Activated T-helper 17 cell treated with anti-CD3 and anti-CD28 coated beads, Interleukin-2, amount 50 U/mL, for 72 hours (primary cell): ENCODE measurements around the gene IDUA. TPM values are rescaled to one million over a fixed set of nuclear protein-coding genes. Genes with fewer than 3 reads are reported as not detected.

ENCODE experiments used
- ATAC-seq: fragments of 150-1000 bp; cut with Tn5 transposase; replicated peaks from 2 replicates; pipeline ENCODE4 v1.10.0; 2021; ENCODE audit warnings: mild to moderate bottlenecking, moderate library complexity
- H3K27ac Mint-ChIP-seq: one replicate; pipeline ENCODE4 v1.8.0; 2022; ENCODE audit warnings: mixed read lengths
- H3K27me3 Mint-ChIP-seq: one replicate; pipeline ENCODE4 v1.8.0; 2022; ENCODE audit warnings: mixed read lengths
- H3K36me3 Mint-ChIP-seq: one replicate; pipeline ENCODE4 v1.8.0; 2022; ENCODE audit warnings: low read depth, mild to moderate bottlenecking, mixed read lengths
- H3K4me1 Mint-ChIP-seq: one replicate; pipeline ENCODE4 v1.8.0; 2022; ENCODE audit warnings: mixed read lengths
- H3K4me3 Mint-ChIP-seq: one replicate; pipeline ENCODE4 v1.8.0; 2022; ENCODE audit warnings: mild to moderate bottlenecking, mixed read lengths
- H3K9me3 Mint-ChIP-seq: one replicate; pipeline ENCODE4 v1.8.0; 2022; ENCODE audit warnings: mixed read lengths
- total RNA-seq, 2 donors: library from RNA; stranded (reverse); gene quantifications; one replicate each; pipeline ENCODE4 v1.2.3, GENCODE V29; 2022

Gene IDUA
- total RNA-seq, 2 donors from 2014 or later: 14.9 to 16.4 TPM

DNA sequence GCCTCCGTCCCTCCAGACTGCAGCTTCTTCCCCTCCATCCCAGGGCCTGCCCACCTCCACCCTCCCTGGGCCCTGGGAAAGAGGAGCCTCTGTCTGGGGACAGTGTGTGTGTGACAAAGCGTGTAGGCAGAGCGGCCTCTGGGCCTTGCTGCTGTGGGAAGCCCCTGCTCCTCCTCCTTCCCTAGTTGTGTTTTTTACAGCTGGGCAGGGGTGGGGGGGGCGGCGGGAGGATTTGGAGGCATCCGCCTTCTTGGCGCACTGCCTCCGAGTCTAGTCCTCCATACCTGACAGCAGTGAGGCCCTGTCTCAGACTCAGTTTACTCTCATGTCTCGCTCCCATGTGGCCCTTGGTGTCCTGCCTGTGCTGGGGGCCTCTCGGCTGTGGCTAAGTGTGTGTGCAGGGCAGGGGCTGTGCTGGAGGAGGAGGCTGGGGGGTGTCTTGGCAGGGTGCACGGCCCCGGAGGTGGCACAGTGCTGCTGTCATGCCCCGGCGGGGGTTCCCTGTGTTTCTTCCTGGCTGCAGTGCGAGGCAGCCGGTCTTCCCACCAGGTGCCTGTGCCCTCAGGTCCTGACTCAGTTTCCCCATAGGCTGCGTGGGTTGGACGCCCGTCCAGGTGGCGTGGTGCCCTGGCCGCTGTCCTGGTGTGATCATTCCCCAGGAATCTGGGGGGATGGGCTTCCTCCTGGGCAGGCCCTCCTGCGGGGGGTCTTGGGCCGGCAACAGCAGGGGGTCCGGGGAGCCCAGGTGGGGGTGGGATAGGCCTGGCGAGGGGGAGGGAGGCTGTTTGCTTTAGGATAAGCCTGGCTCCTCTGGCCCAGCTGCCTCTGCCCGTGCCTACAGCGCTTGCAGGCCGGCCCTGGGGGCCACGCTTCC lies 31.5 kb downstream of the IDUA start:
- H3K9me3 Mint-ChIP-seq: no peaks in the 10 kb centered on the region
- no peak overlapping the region for H3K4me3 Mint-ChIP-seq
- H3K36me3 Mint-ChIP-seq: no peaks in the 10 kb centered on the region
- ATAC-seq: no peak
- no peaks in the 10 kb centered on the region for H3K4me1 Mint-ChIP-seq
- H3K27me3 Mint-ChIP-seq: no peaks in the 10 kb centered on the region
- H3K27ac Mint-ChIP-seq: no peak overlapping the region

DNA sequence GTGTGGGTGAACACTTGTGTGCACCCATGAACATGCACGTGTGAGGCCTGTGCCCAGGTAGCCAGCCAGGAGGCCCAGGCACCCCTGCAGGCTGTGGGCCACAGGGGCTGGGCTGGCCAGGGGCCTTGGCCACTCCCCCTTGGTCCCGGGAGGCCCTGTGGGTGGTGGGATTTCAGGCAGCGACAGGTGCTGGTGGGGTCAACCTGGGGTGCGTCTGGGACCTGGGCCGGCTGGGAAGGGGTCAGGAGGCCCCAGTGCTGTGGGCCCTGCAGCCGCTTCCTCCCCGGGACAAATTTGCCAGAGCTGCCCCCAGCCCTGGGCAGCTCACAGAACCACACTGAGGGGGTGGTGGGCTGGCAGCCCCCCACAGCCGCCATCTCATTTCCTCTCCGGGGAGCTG lies 32.5 kb downstream of the IDUA start:
- H3K27ac Mint-ChIP-seq: no peak overlapping the region
- no peaks in the 10 kb centered on the region for H3K9me3 Mint-ChIP-seq
- no peaks in the 10 kb centered on the region for H3K4me1 Mint-ChIP-seq
- no peaks in the 10 kb centered on the region for H3K27me3 Mint-ChIP-seq
- no peak overlapping the region for H3K4me3 Mint-ChIP-seq
- no peaks in the 10 kb centered on the region for H3K36me3 Mint-ChIP-seq
- no peak for ATAC-seq

DNA sequence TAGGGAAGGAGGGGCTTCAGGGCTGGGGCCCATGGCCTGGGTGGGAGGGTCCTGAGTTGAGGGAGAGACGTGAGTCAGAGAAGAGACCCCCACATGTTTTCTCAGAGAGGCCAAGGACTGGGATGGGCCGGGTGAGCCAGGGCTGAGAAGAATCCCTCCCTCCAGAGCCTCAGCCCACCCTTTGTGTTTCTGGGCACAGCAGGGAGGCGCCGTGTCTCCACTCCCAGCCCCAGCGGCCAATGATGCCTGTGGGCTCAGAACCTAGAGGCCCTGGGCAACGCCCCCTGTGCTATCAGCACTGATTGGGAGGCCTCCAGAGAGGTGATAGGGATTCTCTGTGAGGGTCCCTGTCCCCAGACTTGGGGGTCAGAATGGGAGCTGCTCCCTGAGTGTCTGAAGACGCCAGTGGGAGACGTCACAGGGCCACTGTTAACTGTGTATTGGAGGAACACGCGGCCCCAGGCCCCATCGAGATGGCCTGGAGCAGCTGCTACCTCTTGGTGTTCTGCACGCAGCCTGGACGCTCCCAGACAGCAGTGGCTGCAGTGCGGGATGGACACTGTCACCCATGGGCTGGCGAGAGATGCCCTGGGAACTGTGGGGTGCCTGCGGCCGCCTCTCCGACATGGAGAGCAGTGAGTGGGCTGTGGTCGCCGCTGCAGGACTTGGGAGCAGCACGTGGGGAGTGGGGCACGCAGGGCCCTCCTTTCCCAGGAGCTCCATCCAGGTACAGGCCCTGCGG lies 33.1 kb downstream of the IDUA start:
- Mint-ChIP-seq H3K36me3 (peaks cover under 1% of the 10 kb centered on the region), H3K4me3 (no peak overlapping the region), H3K27ac (no peak overlapping the region), H3K27me3 (no peaks in the 10 kb centered on the region), H3K4me1 (no peaks in the 10 kb centered on the region), H3K9me3 (no peaks in the 10 kb centered on the region)
- ATAC-seq: no peak

DNA sequence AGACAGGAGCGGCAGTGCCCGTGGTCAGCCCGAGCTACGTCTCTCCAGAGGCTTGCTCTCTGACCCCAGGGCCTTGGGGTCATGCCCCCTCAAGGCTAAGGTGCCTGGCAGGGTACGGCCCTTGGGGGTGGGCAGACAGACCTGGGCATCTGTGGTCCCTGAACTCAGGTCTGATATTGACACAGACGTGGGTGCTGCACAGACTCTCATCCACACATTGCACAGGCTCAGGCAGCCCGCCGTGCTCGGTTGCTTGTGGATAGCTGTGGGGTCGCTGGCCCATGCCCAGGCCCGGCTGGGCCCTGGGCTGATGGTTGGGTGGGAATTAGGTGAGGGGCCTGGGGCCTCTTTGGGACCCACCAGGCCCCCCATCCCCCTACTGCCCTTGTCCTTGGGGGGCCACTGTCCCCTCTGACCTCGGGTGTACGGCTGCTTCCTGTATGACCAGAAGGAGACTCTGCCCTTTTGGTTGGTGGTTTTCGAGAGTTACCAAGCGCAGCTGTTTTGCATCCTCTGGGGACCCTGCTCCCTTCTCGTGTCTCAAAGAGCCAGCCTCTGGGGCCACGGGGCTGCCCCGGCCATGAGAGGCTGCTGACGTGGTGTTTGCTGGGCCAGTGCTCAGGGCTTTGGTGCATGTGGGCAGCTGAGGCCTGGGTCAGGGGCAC lies 34.7 kb downstream of the IDUA start:
- H3K4me3 Mint-ChIP-seq: no peak overlapping the region
- no peak overlapping the region for H3K27ac Mint-ChIP-seq
- H3K4me1 Mint-ChIP-seq: no peaks in the 10 kb centered on the region
- H3K27me3 Mint-ChIP-seq: no peaks in the 10 kb centered on the region
- ATAC-seq: no peak
- H3K36me3 Mint-ChIP-seq: peaks cover 6% of the 10 kb centered on the region
- H3K9me3 Mint-ChIP-seq: no peaks in the 10 kb centered on the region

DNA sequence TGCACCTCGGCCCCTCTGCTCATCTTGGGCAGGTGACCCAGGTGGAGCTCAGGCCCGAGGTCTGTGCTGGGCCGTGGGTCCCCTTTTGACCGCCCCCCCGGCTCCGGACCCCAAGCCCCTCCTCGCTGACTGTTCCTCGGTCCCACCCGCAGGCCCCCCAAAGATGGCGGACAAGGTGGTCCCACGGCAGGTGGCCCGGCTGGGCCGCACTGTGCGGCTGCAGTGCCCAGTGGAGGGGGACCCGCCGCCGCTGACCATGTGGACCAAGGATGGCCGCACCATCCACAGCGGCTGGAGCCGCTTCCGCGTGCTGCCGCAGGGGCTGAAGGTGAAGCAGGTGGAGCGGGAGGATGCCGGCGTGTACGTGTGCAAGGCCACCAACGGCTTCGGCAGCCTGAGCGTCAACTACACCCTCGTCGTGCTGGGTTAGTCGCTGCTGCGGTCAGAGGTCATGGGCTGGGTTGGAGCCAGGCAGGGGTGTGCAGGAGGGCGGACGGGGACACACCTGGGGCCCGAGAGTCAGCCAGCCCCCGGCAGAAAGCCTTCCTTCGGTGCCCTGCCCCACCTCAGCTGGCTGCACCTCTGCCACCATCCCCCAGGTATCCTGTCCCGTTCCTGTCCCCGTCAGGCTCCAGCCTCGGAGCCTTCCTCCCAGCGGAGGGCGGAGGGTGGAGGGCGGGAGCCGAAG lies 35.4 kb downstream of the IDUA start:
- ATAC-seq: no peak
- no peaks in the 10 kb centered on the region for H3K4me1 Mint-ChIP-seq
- H3K36me3 Mint-ChIP-seq: peaks cover 6% of the 10 kb centered on the region
- H3K27ac Mint-ChIP-seq: no peak overlapping the region
- no peaks in the 10 kb centered on the region for H3K27me3 Mint-ChIP-seq
- H3K9me3 Mint-ChIP-seq: no peaks in the 10 kb centered on the region
- H3K4me3 Mint-ChIP-seq: no peak overlapping the region

DNA sequence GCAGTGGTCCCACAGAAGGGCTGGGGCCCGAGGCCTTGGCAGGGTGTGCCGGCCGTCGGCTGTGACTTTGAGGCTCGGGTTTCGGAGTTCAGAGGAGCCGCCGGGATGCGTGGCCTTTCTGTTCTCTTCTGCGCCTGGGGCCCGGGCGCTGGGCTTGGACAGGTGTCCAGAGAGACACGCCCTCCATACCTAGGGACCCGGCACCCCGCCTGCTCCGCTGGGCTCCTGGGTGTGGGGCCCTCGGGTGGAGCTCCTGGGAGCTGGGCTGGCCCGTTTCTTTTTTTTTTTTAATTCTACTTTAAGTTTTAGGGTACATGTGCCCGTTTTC lies 35.9 kb downstream of the IDUA start:
- H3K27me3 Mint-ChIP-seq: no peaks in the 10 kb centered on the region
- no peak overlapping the region for H3K27ac Mint-ChIP-seq
- ATAC-seq: no peak
- no peaks in the 10 kb centered on the region for H3K4me1 Mint-ChIP-seq
- no peak overlapping the region for H3K4me3 Mint-ChIP-seq
- H3K9me3 Mint-ChIP-seq: no peaks in the 10 kb centered on the region
- peaks cover 6% of the 10 kb centered on the region for H3K36me3 Mint-ChIP-seq

DNA sequence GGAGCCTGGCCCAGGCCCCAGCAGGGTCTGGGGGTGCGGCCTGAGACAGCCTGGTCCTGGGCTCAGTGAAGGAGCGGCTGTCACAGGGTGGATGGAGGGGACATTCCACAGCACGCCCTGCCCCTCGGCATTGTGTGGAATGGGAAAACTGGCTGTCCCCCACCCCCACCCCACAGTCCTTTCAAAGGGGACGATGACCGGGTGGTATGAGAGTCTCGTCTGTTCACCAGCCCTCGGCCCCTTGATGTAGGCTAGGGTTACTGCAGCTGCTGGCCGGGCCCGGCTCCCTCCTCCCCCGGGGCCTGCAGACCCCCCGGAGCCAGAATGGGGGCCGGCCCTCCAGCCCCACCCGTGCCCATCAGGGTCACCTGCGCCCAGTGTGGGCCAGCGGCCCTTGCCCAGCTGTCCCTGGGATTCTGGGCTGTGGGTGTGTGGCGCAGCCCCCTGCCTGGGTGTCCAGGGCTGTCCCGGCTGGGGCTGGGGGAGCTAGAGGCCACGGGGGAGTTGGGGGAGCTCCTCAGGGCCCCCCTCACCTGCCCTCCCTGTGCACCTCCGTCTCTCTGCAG lies 36.3 kb downstream of the IDUA start:
- H3K4me3 Mint-ChIP-seq: no peak overlapping the region
- no peak for ATAC-seq
- no peaks in the 10 kb centered on the region for H3K4me1 Mint-ChIP-seq
- H3K27me3 Mint-ChIP-seq: no peaks in the 10 kb centered on the region
- no peak overlapping the region for H3K27ac Mint-ChIP-seq
- no peaks in the 10 kb centered on the region for H3K9me3 Mint-ChIP-seq
- H3K36me3 Mint-ChIP-seq: peaks cover 6% of the 10 kb centered on the region

DNA sequence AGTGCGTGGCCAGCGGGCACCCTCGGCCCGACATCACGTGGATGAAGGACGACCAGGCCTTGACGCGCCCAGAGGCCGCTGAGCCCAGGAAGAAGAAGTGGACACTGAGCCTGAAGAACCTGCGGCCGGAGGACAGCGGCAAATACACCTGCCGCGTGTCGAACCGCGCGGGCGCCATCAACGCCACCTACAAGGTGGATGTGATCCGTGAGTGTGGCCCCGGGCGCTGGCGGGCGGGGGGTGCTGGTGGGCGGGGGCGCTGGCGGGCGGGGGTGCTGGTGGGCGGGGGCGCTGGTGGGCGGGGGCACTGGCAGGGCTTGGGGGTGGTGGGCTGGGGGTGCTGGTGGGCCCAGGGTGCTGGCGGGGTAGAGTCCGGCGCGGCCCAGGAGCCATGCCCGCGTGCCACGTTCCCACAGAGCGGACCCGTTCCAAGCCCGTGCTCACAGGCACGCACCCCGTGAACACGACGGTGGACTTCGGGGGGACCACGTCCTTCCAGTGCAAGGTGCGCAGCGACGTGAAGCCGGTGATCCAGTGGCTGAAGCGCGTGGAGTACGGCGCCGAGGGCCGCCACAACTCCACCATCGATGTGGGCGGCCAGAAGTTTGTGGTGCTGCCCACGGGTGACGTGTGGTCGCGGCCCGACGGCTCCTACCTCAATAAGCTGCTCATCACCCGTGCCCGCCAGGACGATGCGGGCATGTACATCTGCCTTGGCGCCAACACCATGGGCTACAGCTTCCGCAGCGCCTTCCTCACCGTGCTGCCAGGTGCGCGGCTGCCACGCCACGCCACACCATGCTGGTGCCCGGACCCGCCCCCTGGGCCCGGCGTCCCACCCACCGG lies 37.3 kb downstream of the IDUA start:
- Mint-ChIP-seq H3K36me3 (peaks cover 6% of the 10 kb centered on the region), H3K4me1 (no peaks in the 10 kb centered on the region), H3K4me3 (no peak overlapping the region), H3K9me3 (no peaks in the 10 kb centered on the region), H3K27me3 (no peaks in the 10 kb centered on the region), H3K27ac (no peak overlapping the region)
- no peak for ATAC-seq

DNA sequence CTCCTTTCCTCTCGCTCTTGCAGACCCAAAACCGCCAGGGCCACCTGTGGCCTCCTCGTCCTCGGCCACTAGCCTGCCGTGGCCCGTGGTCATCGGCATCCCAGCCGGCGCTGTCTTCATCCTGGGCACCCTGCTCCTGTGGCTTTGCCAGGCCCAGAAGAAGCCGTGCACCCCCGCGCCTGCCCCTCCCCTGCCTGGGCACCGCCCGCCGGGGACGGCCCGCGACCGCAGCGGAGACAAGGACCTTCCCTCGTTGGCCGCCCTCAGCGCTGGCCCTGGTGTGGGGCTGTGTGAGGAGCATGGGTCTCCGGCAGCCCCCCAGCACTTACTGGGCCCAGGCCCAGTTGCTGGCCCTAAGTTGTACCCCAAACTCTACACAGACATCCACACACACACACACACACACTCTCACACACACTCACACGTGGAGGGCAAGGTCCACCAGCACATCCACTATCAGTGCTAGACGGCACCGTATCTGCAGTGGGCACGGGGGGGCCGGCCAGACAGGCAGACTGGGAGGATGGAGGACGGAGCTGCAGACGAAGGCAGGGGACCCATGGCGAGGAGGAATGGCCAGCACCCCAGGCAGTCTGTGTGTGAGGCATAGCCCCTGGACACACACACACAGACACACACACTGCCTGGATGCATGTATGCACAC lies 38.2 kb downstream of the IDUA start:
- H3K27ac Mint-ChIP-seq: no peak overlapping the region
- no peak overlapping the region for H3K4me3 Mint-ChIP-seq
- H3K4me1 Mint-ChIP-seq: no peaks in the 10 kb centered on the region
- no peaks in the 10 kb centered on the region for H3K27me3 Mint-ChIP-seq
- peaks cover 6% of the 10 kb centered on the region for H3K36me3 Mint-ChIP-seq
- H3K9me3 Mint-ChIP-seq: no peaks in the 10 kb centered on the region
- ATAC-seq: no peak

DNA sequence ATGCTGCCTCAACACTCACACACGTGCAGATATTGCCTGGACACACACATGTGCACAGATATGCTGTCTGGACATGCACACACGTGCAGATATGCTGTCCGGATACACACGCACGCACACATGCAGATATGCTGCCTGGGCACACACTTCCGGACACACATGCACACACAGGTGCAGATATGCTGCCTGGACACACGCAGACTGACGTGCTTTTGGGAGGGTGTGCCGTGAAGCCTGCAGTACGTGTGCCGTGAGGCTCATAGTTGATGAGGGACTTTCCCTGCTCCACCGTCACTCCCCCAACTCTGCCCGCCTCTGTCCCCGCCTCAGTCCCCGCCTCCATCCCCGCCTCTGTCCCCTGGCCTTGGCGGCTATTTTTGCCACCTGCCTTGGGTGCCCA lies 39.3 kb downstream of the IDUA start:
- H3K27me3 Mint-ChIP-seq: no peaks in the 10 kb centered on the region
- H3K27ac Mint-ChIP-seq: no peak overlapping the region
- H3K36me3 Mint-ChIP-seq: peaks cover 6% of the 10 kb centered on the region
- no peaks in the 10 kb centered on the region for H3K9me3 Mint-ChIP-seq
- H3K4me1 Mint-ChIP-seq: no peaks in the 10 kb centered on the region
- peak; percentile 97 for ATAC-seq
- H3K4me3 Mint-ChIP-seq: peak overlapping the region; percentile 29

DNA sequence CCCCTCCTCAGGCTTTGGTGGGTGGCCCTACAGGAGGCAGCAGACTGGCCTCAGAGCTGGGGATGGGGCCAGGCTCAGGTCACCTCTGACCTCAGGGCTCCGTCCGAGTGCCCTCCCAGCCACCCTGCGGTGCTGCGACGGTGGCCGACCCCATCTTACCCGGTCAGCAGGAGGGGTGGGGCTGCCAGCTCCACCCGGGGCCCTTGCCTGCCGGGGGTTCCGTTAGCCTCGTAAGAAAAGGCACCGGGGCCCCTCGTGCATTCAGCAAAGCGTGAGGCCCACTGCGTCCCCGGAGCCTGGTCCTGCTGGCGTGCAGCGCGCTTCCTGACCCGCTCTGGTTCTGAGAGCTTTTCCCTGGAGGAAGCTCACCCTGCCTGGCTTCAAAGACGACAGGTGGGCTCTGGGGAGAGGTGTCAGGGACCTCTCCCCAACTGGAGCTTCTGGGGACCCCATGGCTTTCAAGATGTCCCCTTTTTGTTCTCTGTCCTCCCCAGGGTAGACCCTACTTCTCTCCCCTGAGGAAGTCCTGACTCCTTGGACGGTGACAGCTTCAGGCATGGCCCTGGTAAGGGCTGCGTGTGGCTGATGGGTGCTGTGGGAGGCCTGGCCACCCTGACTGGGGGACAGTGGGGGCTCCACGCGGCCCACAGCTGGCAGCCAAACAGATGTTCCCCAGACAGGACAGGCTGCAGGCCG lies 40.5 kb downstream of the IDUA start:
- Mint-ChIP-seq H3K27ac (no peak overlapping the region), H3K4me3 (no peak overlapping the region), H3K9me3 (no peaks in the 10 kb centered on the region), H3K4me1 (no peaks in the 10 kb centered on the region), H3K27me3 (no peaks in the 10 kb centered on the region), H3K36me3 (peaks cover 6% of the 10 kb centered on the region)
- ATAC-seq: no peak

DNA sequence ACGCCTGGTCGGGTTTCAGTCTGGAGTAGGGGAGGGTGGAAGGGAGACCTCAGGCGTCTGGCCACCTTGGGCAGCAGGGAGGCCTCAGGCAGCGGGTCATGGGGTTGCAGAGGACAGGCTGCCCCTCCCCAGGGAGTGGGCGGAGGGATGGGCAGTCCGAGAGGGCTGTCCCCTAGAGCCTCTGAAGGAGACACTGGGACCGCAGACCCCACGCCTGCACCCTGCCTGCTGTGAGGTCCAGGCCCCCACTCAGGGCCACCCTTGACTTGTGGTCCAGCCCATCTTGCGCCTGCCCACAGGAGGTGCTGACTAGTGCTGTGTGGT lies 41.0 kb downstream of the IDUA start:
- H3K36me3 Mint-ChIP-seq: peaks cover 6% of the 10 kb centered on the region
- no peaks in the 10 kb centered on the region for H3K27me3 Mint-ChIP-seq
- no peaks in the 10 kb centered on the region for H3K4me1 Mint-ChIP-seq
- H3K9me3 Mint-ChIP-seq: no peaks in the 10 kb centered on the region
- H3K27ac Mint-ChIP-seq: no peak overlapping the region
- H3K4me3 Mint-ChIP-seq: no peak overlapping the region
- no peak for ATAC-seq
